M059J (cell line): Measurements from ENCODE around the gene DNAH2. TPM values are rescaled to one million over a fixed set of nuclear protein-coding genes. Genes with fewer than 3 reads are reported as not detected.

Source experiments
- DNase-seq: peaks from one replicate; pipeline ENCODE4 v3.0.0-alpha.2; 2012; ENCODE audit warnings: low read depth
- total RNA-seq: library from RNA; depleted of rRNA; stranded (reverse); fragments of >200 nt; shearing (Covaris generic); gene quantifications from 2 replicates; pipeline ENCODE4 v1.2.3, GENCODE V29; 2014

The DNAH2 gene
- total RNA-seq, 1 experiment from 2014 or later: 0.02 TPM

GRCh38 chr17:7775051-7775450, 57.5 kb downstream of the DNAH2 start:
- DNase-seq: no peak

- no peak for DNase-seq
Measured at GRCh38 chr17:7777017-7777416, 59.5 kb downstream of the DNAH2 start.

- no peak for DNase-seq
Measured at GRCh38 chr17:7780736-7781135, 63.2 kb downstream of the DNAH2 start.

GRCh38 chr17:7781429-7781828, 63.9 kb downstream of the DNAH2 start:
- DNase-seq: peak; percentile 31

GRCh38 chr17:7782240-7782639, 64.7 kb downstream of the DNAH2 start:
- peak; percentile 40 for DNase-seq

- DNase-seq: no peak
Measured at GRCh38 chr17:7786866-7787265, 69.3 kb downstream of the DNAH2 start.

GRCh38 chr17:7789131-7789530, 71.6 kb downstream of the DNAH2 start:
- DNase-seq: no peak

GRCh38 chr17:7790150-7790549, 72.6 kb downstream of the DNAH2 start:
- no peak for DNase-seq

- no peak for DNase-seq
Measured at GRCh38 chr17:7792611-7793010, 75.1 kb downstream of the DNAH2 start.

- DNase-seq: no peak
Measured at GRCh38 chr17:7794075-7794663, 76.6 kb downstream of the DNAH2 start.

- DNase-seq: no peak
Measured at GRCh38 chr17:7797976-7798375, 80.4 kb downstream of the DNAH2 start.

GRCh38 chr17:7798839-7799238, 81.3 kb downstream of the DNAH2 start:
- no peak for DNase-seq

GRCh38 chr17:7803981-7804380, 86.4 kb downstream of the DNAH2 start:
- DNase-seq: no peak

GRCh38 chr17:7806587-7806986, 89.0 kb downstream of the DNAH2 start:
- DNase-seq: no peak

- no peak for DNase-seq
Measured at GRCh38 chr17:7807206-7807605, 89.7 kb downstream of the DNAH2 start.

- no peak for DNase-seq
Measured at GRCh38 chr17:7809086-7809790, 91.7 kb downstream of the DNAH2 start.

GRCh38 chr17:7809791-7810343, 92.3 kb downstream of the DNAH2 start:
- peak; percentile 31 for DNase-seq

GRCh38 chr17:7811251-7811650, 93.7 kb downstream of the DNAH2 start:
- DNase-seq: no peak

GRCh38 chr17:7814969-7815368, 97.4 kb downstream of the DNAH2 start:
- DNase-seq: no peak

- DNase-seq: no peak
Measured at GRCh38 chr17:7816926-7817642, 99.5 kb downstream of the DNAH2 start.

GRCh38 chr17:7817643-7817964, 100.1 kb downstream of the DNAH2 start:
- DNase-seq: no peak

- DNase-seq: no peak
Measured at GRCh38 chr17:7818026-7818425, 100.5 kb downstream of the DNAH2 start.
